Brain microvascular endothelial cell (primary cell): ENCODE results near the gene CCDC167.

Experiments
- DNase-seq: peaks from one replicate; pipeline ENCODE4 v3.0.0-alpha.2; 2020
- H3K27ac ChIP-seq: fragments of 250-450 bp; sonication (Bioruptor Pico); 2 replicates; pipeline ENCODE4 v1.5.1; 2020; ENCODE audit warnings: mild to moderate bottlenecking, moderate library complexity
- H3K27me3 ChIP-seq: fragments of 250-450 bp; sonication (Bioruptor Pico); replicated peaks from 2 replicates; pipeline ENCODE4 v1.5.1; 2020; ENCODE audit warnings: mild to moderate bottlenecking
- H3K36me3 ChIP-seq: fragments of 250-450 bp; sonication (Bioruptor Pico); replicated peaks from 2 replicates; pipeline ENCODE4 v1.5.1; 2020; ENCODE audit warnings: mild to moderate bottlenecking
- H3K4me3 ChIP-seq: 2 replicates; pipeline ENCODE4 v1.5.1; 2011; ENCODE audit warnings: low read depth, mild to moderate bottlenecking, control low read depth, low read length, moderate library complexity
- in situ Hi-C: cut with HindIII; loops from 2 replicates; pipeline ENCODE4 v1.10.0; 2017; ENCODE audit warnings: low sequenced_read_pairs, low pct_ligation_motif_present
- TF ChIP-seq, protein P1 (sequence below): IDR thresholded peaks from 2 replicates; pipeline ENCODE4 v1.5.1; 2011; ENCODE audit warnings: low read depth, mild to moderate bottlenecking, moderate library complexity, low read length, control low read depth, inconsistent platforms; ENCODE audit errors: missing control alignments

CCDC167 gene

GRCh38 chr6:37516076-37516919 lies 16.6 kb upstream of the CCDC167 start:
- TF ChIP-seq, protein P1, sequence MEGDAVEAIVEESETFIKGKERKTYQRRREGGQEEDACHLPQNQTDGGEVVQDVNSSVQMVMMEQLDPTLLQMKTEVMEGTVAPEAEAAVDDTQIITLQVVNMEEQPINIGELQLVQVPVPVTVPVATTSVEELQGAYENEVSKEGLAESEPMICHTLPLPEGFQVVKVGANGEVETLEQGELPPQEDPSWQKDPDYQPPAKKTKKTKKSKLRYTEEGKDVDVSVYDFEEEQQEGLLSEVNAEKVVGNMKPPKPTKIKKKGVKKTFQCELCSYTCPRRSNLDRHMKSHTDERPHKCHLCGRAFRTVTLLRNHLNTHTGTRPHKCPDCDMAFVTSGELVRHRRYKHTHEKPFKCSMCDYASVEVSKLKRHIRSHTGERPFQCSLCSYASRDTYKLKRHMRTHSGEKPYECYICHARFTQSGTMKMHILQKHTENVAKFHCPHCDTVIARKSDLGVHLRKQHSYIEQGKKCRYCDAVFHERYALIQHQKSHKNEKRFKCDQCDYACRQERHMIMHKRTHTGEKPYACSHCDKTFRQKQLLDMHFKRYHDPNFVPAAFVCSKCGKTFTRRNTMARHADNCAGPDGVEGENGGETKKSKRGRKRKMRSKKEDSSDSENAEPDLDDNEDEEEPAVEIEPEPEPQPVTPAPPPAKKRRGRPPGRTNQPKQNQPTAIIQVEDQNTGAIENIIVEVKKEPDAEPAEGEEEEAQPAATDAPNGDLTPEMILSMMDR: no peak
- no peak overlapping the region for H3K4me3 ChIP-seq
- no peaks in the 10 kb centered on the region for H3K36me3 ChIP-seq
- no peak overlapping the region for H3K27ac ChIP-seq
- in situ Hi-C loops: no loop called here
- H3K27me3 ChIP-seq: peaks cover 15% of the 10 kb centered on the region
- no peak for DNase-seq

- H3K27me3 ChIP-seq: peaks cover 15% of the 10 kb centered on the region
- TF ChIP-seq, protein P1: no peak
- no peaks in the 10 kb centered on the region for H3K36me3 ChIP-seq
- in situ Hi-C loops: no loop called here
- DNase-seq: no peak
- no peak overlapping the region for H3K27ac ChIP-seq
- no peak overlapping the region for H3K4me3 ChIP-seq
These were observed 16.0 kb upstream of the CCDC167 start for GRCh38 chr6:37515712-37516075.

- no peak for DNase-seq
- no peak overlapping the region for H3K4me3 ChIP-seq
- in situ Hi-C loops: no loop called here
- peaks cover 15% of the 10 kb centered on the region for H3K27me3 ChIP-seq
- no peak overlapping the region for H3K27ac ChIP-seq
- H3K36me3 ChIP-seq: no peaks in the 10 kb centered on the region
- TF ChIP-seq, protein P1: no peak
These were observed 15.1 kb upstream of the CCDC167 start for GRCh38 chr6:37514837-37515236.

DNA sequence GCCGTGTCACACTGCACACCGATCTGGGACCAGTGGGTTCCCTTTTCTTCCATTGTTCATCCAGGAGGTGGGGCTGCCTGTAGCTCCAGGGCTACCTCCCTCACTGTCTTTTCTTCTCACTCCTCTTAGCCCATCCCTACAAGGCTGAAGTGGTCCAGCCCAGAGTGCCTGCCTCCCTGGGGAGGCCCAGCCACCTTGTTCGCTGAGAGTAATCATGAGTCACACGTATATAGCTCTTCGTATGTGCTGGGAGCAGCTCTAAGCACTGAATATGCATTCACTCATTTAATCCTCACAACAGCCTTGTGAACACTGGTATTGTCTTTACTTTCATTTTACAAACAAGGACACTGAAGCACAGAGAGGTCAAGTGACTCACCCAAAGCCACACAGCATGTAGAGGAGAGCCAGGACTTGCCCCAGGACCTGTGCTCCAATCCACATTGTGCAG lies 14.7 kb upstream of the CCDC167 start:
- TF ChIP-seq, protein P1: peak; percentile 2
- peaks cover 15% of the 10 kb centered on the region for H3K27me3 ChIP-seq
- H3K4me3 ChIP-seq: no peak overlapping the region
- no peak overlapping the region for H3K27ac ChIP-seq
- H3K36me3 ChIP-seq: no peaks in the 10 kb centered on the region
- DNase-seq: peak; percentile 60
- in situ Hi-C loops: no loop called here

- Histone ChIP-seq H3K27me3 (peaks cover 15% of the 10 kb centered on the region), H3K36me3 (no peaks in the 10 kb centered on the region), H3K27ac (no peak overlapping the region), H3K4me3 (no peak overlapping the region)
- in situ Hi-C loops: no loop called here
- TF ChIP-seq, protein P1: no peak
- no peak for DNase-seq
These were observed 13.9 kb upstream of the CCDC167 start for GRCh38 chr6:37513576-37513975.
